ENCODE measurements around the gene XAB2.

DNA sequence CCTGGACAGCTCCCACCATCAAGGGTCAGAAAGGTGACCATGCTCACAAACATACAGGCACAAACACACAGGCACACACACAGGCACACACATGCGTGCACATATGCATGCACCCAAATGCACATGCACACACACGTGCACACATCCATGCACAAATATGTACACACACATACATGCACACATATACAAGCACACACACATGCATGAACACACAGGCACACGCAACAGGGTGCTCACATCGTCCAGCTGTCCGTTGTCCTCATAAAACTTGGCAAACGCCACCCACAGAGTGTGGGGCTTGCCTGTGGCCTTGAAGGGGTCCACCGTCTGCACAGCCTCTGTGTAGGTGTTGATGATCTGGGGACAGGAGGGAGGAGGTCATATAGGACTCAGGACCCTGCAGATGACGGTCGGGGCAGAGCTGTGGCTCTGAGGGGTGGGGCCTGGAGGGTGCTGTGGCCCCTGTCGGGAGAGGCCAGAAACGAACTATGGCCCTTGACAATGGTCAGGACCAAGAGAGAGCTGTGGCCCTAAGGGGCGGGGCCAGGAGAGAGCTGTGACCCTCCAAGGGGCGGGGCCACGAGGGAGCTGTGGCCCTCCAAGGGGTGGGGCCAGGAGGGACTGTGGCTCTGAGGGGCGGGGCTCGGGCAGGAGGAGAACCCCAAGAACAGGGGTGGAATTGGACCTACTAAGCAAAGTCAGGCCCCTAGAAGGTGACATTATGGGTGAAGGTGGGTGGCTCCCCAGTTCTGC, 6.2 kb downstream of the XAB2 start:
- TF ChIP-seq, protein P1, sequence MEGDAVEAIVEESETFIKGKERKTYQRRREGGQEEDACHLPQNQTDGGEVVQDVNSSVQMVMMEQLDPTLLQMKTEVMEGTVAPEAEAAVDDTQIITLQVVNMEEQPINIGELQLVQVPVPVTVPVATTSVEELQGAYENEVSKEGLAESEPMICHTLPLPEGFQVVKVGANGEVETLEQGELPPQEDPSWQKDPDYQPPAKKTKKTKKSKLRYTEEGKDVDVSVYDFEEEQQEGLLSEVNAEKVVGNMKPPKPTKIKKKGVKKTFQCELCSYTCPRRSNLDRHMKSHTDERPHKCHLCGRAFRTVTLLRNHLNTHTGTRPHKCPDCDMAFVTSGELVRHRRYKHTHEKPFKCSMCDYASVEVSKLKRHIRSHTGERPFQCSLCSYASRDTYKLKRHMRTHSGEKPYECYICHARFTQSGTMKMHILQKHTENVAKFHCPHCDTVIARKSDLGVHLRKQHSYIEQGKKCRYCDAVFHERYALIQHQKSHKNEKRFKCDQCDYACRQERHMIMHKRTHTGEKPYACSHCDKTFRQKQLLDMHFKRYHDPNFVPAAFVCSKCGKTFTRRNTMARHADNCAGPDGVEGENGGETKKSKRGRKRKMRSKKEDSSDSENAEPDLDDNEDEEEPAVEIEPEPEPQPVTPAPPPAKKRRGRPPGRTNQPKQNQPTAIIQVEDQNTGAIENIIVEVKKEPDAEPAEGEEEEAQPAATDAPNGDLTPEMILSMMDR (IDR thresholded peaks at IDR 0.05): no peak
- no peak for TF ChIP-seq POLR2AphosphoS5 (IDR thresholded peaks at IDR 0.05)
